ENCODE measurements around the gene OR6B2.

OR6B2 gene

DNA sequence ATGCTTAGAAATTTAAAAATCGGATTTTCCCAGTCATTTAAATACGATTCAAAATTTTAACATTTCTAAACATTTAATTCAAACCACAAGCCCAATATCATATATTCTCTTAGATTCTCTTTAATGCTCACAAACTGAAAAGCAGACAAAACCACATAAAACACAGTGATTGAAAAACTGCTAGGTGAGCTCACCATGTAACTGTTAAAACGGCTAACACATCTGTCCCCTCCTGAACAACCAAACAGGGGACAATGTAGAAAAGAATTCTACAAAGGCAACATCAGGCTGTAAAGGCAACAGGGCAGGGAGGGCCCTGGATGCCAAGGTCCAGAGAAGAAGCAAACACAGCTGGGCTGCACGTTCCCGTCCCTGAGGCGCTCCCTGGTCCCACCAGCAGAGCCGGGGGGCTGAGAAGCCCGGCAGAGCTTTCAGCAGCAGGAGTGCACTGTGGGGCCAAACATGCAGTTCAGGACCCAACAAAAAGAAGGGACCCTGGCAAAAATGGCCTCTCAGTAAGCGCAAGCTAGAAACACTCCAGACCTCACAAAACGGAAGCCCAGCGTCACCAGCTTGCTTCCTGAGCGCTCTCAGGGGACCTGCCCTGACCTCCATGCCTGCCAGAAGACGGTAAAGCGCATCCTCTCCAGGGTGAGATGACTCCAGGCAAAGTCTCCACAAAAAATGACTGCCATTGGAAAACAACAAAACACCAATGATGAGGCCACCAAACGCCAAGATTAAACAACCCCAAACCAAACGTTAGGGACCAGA lies 45.6 kb downstream of the OR6B2 start:
- TF ChIP-seq EGR1 (IDR thresholded peaks at IDR 0.05) (no peak), TCF12 (IDR thresholded peaks at IDR 0.05; ENCODE audit: low read depth) (no peak), FOXM1 (IDR thresholded peaks at IDR 0.05; ENCODE audit: borderline replicate concordance, low read depth) (no peak), CREB1 (IDR thresholded peaks at IDR 0.05; ENCODE audit: low read depth) (no peak), EP300 (IDR thresholded peaks at IDR 0.05; ENCODE audit: borderline replicate concordance) (no peak), TAF1 (IDR thresholded peaks at IDR 0.05; ENCODE audit: low read depth) (no peak)
- TF ChIP-seq, protein P1, sequence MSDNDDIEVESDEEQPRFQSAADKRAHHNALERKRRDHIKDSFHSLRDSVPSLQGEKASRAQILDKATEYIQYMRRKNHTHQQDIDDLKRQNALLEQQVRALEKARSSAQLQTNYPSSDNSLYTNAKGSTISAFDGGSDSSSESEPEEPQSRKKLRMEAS (IDR thresholded peaks at IDR 0.05) = no peak

DNA sequence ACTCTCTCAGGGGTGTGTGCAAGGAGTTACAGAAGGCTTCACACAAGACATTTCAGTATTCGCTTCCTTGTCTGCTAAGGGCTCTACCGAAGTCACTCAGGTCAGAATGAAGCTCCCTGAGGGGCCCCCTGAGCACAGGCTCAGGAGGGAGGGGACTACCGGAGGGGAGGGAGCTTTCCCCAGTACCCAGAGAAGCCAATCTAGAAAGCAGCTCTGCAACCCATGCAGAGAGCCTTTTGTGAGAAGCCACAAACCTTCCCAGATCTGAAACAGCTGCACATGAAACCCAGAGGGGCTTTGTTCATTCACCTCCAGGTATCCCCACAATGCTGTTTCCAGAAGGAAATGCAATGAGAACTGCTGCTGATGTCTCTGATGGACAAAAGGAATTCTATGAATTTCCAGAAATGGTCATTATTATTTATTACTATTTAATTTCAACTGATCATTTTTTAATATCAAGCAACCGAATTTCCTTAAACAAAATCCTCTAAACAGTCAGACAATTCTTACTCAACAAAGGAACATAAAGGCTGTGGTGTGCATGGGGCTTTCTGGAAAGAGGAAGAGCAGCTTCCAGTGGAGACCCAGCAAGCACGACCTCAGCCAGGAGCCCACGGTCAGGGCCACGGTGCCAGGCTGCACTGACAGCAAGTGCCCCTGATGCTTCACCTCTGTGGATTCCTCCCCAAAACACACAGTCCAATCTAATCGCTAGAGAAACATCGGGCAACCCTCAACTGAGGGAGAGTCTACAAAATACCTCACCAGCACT lies 47.0 kb downstream of the OR6B2 start:
- TF ChIP-seq TEAD4 (IDR thresholded peaks at IDR 0.05) (no peak), CREB1 (IDR thresholded peaks at IDR 0.05; ENCODE audit: low read depth) (no peak), TAF1 (IDR thresholded peaks at IDR 0.05; ENCODE audit: low read depth) (no peak), RAD21 (IDR thresholded peaks at IDR 0.05; ENCODE audit: low read depth) (no peak), ZBTB7A (IDR thresholded peaks at IDR 0.05; ENCODE audit: low read depth) (no peak), TCF12 (IDR thresholded peaks at IDR 0.05; ENCODE audit: low read depth) (no peak), NFIC (IDR thresholded peaks at IDR 0.05) (no peak), CEBPB (IDR thresholded peaks at IDR 0.05) (no peak), EP300 (IDR thresholded peaks at IDR 0.05; ENCODE audit: borderline replicate concordance) (no peak)
- TF ChIP-seq, protein P1 (IDR thresholded peaks at IDR 0.05) = no peak
- TF ChIP-seq, protein P2, sequence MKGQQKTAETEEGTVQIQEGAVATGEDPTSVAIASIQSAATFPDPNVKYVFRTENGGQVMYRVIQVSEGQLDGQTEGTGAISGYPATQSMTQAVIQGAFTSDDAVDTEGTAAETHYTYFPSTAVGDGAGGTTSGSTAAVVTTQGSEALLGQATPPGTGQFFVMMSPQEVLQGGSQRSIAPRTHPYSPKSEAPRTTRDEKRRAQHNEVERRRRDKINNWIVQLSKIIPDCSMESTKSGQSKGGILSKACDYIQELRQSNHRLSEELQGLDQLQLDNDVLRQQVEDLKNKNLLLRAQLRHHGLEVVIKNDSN (IDR thresholded peaks at IDR 0.05) = no peak
- TF ChIP-seq, protein P3, sequence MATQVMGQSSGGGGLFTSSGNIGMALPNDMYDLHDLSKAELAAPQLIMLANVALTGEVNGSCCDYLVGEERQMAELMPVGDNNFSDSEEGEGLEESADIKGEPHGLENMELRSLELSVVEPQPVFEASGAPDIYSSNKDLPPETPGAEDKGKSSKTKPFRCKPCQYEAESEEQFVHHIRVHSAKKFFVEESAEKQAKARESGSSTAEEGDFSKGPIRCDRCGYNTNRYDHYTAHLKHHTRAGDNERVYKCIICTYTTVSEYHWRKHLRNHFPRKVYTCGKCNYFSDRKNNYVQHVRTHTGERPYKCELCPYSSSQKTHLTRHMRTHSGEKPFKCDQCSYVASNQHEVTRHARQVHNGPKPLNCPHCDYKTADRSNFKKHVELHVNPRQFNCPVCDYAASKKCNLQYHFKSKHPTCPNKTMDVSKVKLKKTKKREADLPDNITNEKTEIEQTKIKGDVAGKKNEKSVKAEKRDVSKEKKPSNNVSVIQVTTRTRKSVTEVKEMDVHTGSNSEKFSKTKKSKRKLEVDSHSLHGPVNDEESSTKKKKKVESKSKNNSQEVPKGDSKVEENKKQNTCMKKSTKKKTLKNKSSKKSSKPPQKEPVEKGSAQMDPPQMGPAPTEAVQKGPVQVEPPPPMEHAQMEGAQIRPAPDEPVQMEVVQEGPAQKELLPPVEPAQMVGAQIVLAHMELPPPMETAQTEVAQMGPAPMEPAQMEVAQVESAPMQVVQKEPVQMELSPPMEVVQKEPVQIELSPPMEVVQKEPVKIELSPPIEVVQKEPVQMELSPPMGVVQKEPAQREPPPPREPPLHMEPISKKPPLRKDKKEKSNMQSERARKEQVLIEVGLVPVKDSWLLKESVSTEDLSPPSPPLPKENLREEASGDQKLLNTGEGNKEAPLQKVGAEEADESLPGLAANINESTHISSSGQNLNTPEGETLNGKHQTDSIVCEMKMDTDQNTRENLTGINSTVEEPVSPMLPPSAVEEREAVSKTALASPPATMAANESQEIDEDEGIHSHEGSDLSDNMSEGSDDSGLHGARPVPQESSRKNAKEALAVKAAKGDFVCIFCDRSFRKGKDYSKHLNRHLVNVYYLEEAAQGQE (IDR thresholded peaks at IDR 0.05; ENCODE audit: low read depth) = no peak
